GM12875 (cell line): ENCODE data around the gene JAKMIP2.

Source experiments
- H3K4me3 ChIP-seq: one replicate; pipeline ENCODE4 v1.5.1; 2011; ENCODE audit warnings: low read depth, low read length, control low read depth
- TF ChIP-seq, protein P1 (sequence below): IDR thresholded peaks from 2 replicates; pipeline ENCODE4 v1.5.1; 2011; ENCODE audit warnings: low read depth, mild to moderate bottlenecking, control low read depth, inconsistent platforms, low read length, moderate library complexity, borderline replicate concordance; ENCODE audit not compliant: insufficient read depth

The JAKMIP2 gene

DNA sequence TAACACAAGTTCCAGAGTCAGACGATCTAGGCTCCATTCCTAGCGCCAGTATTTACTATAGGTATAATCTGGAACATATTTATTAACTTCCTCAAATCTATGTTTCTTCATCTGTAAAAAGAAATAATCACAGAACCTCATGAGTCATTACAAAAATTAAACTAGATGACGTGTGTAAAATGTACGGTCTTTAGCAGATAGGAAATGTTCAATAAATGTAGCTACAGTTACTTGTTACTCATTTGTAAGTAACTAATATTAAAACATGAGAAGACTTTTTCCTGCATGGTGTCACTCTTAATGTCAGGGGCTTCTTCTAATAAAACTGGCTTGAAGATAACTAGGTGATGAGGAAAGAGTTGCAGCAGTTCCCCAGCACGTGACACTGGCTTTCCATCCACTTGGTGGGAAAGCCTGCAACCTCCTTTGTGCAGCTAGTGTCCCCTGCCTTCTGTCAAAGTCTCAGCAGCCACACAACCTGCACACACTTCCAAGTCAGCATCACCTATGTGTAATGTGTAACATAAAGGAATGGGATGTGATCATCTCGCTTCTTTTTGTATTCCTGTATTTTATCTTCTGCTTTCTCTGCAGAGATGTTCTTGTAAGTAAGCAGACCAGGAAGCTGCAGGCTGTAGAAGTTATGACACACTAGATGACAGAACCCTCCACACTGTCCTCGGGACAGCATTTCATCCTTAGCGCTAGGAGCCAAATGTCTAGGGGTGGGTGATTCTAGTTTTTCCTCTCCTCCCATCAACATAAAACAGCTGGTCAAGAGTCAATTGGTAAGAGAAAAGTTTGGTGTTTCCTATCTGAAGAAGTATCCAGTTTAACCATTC is 1.8 kb upstream of the JAKMIP2 start:
- TF ChIP-seq, protein P1, sequence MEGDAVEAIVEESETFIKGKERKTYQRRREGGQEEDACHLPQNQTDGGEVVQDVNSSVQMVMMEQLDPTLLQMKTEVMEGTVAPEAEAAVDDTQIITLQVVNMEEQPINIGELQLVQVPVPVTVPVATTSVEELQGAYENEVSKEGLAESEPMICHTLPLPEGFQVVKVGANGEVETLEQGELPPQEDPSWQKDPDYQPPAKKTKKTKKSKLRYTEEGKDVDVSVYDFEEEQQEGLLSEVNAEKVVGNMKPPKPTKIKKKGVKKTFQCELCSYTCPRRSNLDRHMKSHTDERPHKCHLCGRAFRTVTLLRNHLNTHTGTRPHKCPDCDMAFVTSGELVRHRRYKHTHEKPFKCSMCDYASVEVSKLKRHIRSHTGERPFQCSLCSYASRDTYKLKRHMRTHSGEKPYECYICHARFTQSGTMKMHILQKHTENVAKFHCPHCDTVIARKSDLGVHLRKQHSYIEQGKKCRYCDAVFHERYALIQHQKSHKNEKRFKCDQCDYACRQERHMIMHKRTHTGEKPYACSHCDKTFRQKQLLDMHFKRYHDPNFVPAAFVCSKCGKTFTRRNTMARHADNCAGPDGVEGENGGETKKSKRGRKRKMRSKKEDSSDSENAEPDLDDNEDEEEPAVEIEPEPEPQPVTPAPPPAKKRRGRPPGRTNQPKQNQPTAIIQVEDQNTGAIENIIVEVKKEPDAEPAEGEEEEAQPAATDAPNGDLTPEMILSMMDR: no peak
- no peak overlapping the region for H3K4me3 ChIP-seq

DNA sequence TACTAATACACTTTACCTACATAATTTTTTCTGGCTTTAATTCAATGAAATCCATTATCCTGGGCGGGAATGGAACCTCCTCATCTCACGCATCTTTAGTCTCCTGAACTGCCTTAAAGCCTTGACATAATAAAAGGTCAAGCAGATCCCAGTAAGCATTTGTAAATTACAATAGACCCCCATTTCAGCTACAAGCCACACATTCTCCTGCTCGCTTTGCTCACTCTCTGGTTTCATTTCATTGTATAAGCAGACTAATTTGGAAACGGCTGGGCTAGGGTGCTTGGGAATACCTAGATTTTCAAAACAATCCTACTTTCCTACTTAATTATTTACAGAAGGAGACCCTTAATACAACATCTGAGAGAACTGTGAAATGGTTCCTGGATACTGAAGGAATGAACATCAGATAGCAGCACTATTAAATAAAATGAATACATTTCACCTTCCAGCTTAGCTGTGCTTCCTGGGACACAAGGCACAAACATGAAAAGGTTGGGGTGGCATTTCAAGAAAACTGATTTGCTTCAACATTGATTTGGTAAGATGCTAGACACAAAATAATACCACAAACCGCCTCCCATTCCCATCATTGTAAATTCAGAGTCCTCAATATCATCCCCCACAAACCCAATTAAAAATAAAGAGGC is 1.5 kb downstream of the JAKMIP2 start:
- TF ChIP-seq, protein P1: no peak
- no peak overlapping the region for H3K4me3 ChIP-seq

DNA sequence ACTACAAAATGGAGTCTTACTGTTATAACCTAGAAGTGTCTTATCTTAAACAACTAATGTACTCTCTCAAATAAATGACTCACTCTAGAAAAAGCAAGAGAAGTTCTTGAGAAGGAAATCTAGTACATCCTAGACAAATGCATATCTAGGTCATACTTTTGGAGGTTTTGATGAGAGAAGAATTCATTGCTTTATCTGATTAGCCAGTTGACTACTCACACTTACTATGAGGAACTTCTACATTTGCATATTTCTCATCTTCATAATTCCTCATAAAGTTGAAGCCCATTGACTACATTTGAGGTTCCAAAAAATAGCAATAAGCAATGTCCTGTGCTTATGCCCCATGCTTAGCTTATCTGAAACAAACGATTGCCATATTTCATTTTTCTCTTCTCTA is 2.8 kb downstream of the JAKMIP2 start:
- H3K4me3 ChIP-seq: no peak overlapping the region

DNA sequence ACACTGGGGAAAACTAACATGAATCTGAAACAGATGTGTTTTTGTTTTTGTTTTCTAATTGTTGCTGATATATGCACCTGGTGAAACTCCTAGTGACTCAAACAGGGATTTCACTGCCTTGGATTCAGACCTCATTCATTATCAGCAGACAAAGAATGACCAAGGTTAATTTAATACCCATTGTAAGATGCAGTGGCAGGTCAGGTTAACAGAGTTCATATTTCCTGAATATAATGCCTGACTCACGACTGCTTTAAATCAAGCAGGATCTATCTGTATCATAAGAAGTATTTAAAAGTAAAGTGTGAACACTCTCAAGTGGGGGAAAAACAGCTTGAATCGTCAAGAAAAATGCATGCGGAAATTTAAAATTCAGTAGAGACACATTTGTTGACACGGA is 5.5 kb downstream of the JAKMIP2 start:
- TF ChIP-seq, protein P1: no peak
- no peak overlapping the region for H3K4me3 ChIP-seq

More for the DNA sequence above, 2.8 kb downstream of the JAKMIP2 start:
- TF ChIP-seq, protein P1: no peak

DNA sequence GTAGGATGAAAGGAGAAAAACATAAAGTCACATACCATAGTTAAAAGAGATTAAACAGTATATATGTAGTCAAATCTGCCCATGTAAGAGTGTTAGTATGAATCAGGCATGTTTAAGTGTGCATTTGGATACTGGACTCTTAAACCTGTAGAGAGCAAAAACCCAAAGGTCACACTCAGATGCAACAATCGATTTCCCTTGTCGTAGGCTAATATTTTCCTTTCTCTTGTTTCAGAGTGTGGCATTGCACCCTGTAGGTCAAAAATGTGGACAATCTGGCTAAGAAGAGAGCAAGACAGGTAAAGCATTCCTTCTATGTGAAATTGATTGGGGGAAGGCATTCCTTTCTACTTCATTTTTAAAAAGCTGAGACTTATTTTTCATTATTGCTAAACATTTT is 8.9 kb downstream of the JAKMIP2 start:
- TF ChIP-seq, protein P1: no peak
- no peak overlapping the region for H3K4me3 ChIP-seq

DNA sequence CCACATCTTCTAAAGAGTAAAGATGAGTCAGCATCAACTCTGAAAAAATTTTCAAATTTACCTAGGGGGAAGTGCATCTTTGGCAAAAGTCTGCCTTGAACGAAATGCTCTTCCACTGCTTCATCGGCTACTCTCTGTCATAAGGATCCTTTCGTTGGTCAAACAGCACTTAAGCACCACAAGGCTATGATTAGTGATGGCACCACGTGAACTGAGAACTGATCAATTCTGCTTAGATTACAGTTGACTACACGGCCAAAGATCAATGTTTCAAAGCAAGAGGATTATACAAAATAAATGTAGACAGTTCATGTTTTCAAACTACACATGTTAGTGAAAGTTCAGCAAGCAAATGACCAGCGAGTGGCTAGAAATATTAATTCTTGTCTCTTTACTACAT is 9.4 kb downstream of the JAKMIP2 start:
- TF ChIP-seq, protein P1: no peak
- H3K4me3 ChIP-seq: no peak overlapping the region

DNA sequence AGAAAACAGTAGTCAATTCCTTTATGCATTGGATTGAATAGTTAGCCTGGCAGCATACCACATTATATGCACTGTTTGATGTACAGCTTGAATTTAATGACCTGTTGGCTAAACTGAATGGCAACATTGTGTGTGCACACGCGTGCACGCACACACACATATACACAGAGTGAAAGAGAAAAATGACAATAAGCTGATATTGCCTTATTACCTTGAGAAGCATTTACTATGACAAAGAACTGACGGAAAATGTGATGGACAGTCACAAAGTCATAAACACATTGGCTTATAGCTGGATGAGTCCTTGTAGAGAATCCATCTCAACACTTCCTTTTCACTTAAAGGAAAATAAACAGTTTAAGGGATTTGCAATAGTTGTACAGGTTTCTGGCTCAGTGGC is 15.5 kb downstream of the JAKMIP2 start:
- TF ChIP-seq, protein P1: no peak
- H3K4me3 ChIP-seq: no peak overlapping the region
